Muscle of leg (tissue), 11 donors: ENCODE measurements around the gene IRF1. TPM values are rescaled to one million over a fixed set of nuclear protein-coding genes. Genes with fewer than 3 reads are reported as not detected.

Source experiments
- DNase-seq: peaks from one replicate; pipeline ENCODE4 v3.0.0; 2013
- H3K27ac ChIP-seq: one replicate; pipeline ENCODE4 v1.5.1; 2013; ENCODE audit warnings: mild to moderate bottlenecking, low read length, control low read depth
- H3K27me3 ChIP-seq: one replicate; pipeline ENCODE4 v1.6.1; 2013; ENCODE audit warnings: low read length; ENCODE audit not compliant: control insufficient read depth, insufficient read depth
- H3K36me3 ChIP-seq: one replicate; pipeline ENCODE4 v1.6.1; 2013; ENCODE audit warnings: low read length; ENCODE audit not compliant: control insufficient read depth, insufficient read depth
- H3K4me1 ChIP-seq: one replicate; pipeline ENCODE4 v1.6.1; 2013; ENCODE audit warnings: low read length; ENCODE audit not compliant: control insufficient read depth, insufficient read depth
- H3K4me3 ChIP-seq: one replicate; pipeline ENCODE4 v1.5.1; 2013; ENCODE audit warnings: low read length, control low read depth
- H3K9me3 ChIP-seq: replicated peaks from 2 replicates; pipeline ENCODE4 v1.6.1; 2013; ENCODE audit warnings: low read depth, low read length; ENCODE audit not compliant: control insufficient read depth
- WGBS: methylation state at CpG from one replicate; pipeline ENCODE4 v1.1.5; 2013; ENCODE audit warnings: missing lambda C conversion rate; ENCODE audit not compliant: insufficient coverage; 5-methylcytosine and 5-hydroxymethylcytosine counted together
- polyA plus RNA-seq, 8 donors: library from polyadenylated mRNA; unstranded; fragments of 120-200 nt; gene quantifications; one replicate each; pipeline versions ENCODE4 v1.2.1 to v1.2.3, GENCODE V29; 2013; ENCODE audit warnings: inconsistent platforms in 1 of 8, low replicate concordance in 1 of 8; ENCODE audit not compliant: insufficient read length in 8 of 8, insufficient read depth in 1 of 8
- total RNA-seq: library from RNA; stranded (reverse); fragments of 120-200 nt; gene quantifications from one replicate; pipeline ENCODE4 v1.2.4, GENCODE V29; 2013

The IRF1 gene
- total and polyA plus RNA-seq, 9 donors, result 3.7 to 12.8 (median 9.0) TPM

DNA sequence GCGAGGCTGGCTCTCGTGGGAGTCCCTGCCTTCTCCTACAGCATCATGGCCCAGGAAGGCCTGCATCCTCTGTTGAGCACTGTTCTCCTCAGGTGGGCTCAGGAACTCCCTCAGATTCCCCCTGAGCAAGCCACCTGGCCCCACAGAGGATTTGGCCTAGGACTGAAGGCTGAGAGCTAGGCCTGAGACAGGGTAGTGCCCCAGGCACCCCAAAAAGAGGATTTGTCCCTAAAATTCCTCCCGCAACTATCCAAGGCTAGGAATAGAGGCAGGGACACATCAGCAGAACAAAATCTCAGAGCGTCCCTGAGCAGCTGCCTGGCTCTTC is 11.0 kb upstream of the IRF1 start:
- Histone ChIP-seq H3K27ac (no peak overlapping the region), H3K36me3 (no peaks in the 10 kb centered on the region), H3K4me3 (no peak overlapping the region), H3K27me3 (no peaks in the 10 kb centered on the region), H3K4me1 (peaks cover 30% of the 10 kb centered on the region), H3K9me3 (no peaks in the 10 kb centered on the region)
- 92% methylated on average over 2 of the region's 4 CpGs for WGBS
- DNase-seq, result no peak

DNA sequence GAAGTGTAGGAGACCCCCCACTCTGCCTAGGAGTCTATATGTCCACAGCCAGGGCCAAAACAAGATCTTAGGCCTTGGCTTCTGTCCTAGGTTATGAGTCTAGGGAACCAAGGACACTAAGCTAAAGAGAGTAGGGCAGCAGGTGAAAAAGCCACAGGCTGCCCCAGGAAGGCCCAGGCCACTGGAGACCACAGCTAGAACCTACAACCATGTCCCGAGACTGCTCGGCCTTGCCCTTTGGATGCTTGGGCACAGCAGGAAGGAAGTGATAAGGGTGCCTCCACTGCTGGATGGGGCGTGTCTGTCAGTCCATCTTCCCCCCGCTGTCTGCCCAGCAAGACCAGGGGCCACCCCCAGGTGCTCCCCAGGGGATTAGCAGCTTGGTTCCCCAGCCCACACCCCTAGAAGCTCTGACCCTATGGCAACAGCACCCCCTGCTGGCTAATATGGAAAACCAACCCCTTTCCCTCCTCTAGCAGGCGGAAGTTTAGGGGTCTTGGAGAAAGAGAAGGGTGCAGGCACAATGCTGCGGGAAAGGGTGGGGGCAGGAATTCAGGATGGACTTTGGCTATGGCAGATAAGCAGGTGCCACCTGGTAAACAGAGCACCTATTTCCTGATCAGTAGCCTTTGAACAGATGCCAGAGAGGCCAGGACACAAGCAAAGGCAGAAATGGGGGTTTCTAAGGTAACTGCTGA is 10.5 kb upstream of the IRF1 start:
- no peaks in the 10 kb centered on the region for H3K36me3 ChIP-seq
- H3K4me1 ChIP-seq, result peaks cover 34% of the 10 kb centered on the region
- WGBS, result 49% methylated on average over 3 of the region's 6 CpGs
- no peaks in the 10 kb centered on the region for H3K27me3 ChIP-seq
- H3K27ac ChIP-seq, result no peak overlapping the region
- H3K9me3 ChIP-seq, result no peaks in the 10 kb centered on the region
- DNase-seq, result peak; percentile 69
- no peak overlapping the region for H3K4me3 ChIP-seq

DNA sequence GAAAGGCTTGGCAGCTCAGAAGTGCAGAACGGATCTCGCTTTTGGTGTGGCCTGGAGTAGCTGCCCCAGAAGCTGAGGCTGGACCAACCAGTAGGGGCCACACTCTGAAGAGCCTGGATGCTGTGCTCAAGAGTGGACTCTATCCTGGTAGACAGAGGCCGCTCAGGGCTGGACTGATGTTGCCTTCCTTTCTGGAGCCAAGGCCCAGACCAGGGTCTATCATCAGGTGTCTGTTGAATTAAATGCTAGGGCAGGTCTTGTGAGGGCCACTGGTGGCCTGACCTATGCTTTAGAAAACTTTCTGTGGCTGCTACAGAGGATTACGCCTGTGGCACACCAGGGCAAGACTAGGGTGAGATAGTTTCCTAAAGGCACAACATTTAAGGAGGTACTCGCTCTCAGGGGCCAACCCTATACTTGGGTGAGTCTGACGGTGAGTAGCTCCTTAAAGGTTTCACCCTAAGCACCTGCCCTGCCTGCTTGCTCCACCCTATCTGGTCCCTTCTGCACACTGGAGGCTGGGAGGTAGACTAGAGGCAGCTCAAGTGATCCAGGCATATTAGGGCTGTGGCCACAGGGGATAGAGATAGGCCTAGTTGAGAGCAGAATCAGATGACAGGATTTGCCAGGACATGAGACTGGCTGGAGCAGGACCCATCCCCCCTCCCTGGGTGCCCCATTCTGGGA is 9.8 kb upstream of the IRF1 start:
- Histone ChIP-seq H3K9me3 (no peaks in the 10 kb centered on the region), H3K4me3 (no peak overlapping the region), H3K27me3 (no peaks in the 10 kb centered on the region), H3K4me1 (peaks cover 36% of the 10 kb centered on the region), H3K27ac (no peak overlapping the region), H3K36me3 (no peaks in the 10 kb centered on the region)
- DNase-seq, result no peak
- 88% methylated on average over 4 of the region's 6 CpGs for WGBS

DNA sequence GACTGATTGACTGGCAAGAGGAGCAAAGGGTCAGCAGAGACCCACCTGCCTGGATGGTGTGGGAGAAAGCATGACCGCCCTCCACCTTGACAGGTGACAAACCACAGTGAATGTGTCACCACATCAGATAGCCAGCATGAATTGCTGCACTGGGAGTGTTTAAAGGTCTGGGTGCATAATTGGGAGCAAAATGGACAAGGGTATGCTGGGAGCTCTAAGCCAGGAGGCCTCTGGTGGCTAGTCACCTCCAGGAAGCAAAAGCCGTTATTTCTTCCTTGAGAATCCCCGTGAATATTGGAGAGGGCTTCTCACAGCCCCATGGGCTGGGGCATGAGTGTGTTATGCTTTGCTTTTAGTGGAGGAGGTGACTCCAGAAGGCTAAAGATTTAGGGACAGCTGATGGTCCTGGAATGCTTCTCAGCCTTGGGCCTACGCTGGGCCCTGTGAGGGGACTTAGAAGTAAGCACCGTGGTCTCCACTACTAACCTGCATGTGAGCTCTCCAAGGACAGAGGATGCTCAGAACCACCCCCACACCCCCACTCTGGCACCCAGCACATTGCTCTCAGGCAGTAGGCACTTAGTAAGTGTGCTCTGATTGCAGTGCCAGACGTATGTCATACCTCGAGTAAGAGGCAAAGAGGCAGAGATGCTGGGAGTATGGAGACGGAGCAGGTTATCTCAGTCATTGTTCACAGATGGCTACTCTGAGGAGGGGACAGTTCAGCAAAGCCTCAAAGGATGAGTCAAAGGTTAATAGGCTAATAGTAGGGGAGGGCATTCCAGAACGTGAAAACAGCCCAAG is 9.1 kb upstream of the IRF1 start:
- Histone ChIP-seq H3K4me3 (no peak overlapping the region), H3K27ac (no peak overlapping the region), H3K4me1 (peaks cover 41% of the 10 kb centered on the region), H3K9me3 (no peaks in the 10 kb centered on the region), H3K27me3 (no peaks in the 10 kb centered on the region), H3K36me3 (no peaks in the 10 kb centered on the region)
- no peak for DNase-seq
- 54% methylated on average over 7 of the region's 9 CpGs for WGBS

GRCh38 chr5:132498686-132499271 is 8.2 kb upstream of the IRF1 start:
- DNase-seq, result peak; percentile 4
- WGBS, result 86% methylated on average over 2 of the region's 4 CpGs
- Histone ChIP-seq H3K4me1 (peaks cover 46% of the 10 kb centered on the region), H3K4me3 (no peak overlapping the region), H3K9me3 (no peaks in the 10 kb centered on the region), H3K27me3 (no peaks in the 10 kb centered on the region), H3K27ac (no peak overlapping the region), H3K36me3 (no peaks in the 10 kb centered on the region)

DNA sequence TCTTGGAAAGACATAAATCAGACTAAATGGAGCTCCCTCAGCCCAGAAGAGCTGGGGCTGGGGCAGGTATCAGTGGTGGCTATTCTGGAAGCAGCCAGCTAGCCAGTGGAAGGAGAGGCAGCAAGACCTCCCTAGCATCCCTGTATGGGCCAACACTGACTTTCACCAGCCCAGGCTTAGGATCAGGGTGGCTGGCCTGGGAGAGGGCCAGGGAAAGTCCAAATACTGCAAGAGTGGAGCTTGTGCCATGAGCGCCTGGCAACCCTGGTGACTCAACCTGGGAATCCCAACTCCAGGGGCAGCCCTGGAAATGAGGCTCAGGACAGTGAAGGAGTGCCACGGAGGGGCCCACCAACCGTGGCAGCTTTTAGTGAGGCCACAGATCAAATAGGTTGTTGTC is 7.6 kb upstream of the IRF1 start:
- Histone ChIP-seq H3K9me3 (no peaks in the 10 kb centered on the region), H3K4me3 (no peak overlapping the region), H3K27ac (peak overlapping the region; percentile 98), H3K4me1 (peaks cover 46% of the 10 kb centered on the region), H3K36me3 (no peaks in the 10 kb centered on the region), H3K27me3 (no peaks in the 10 kb centered on the region)
- WGBS, result 100% methylated on average over 3 of the region's 3 CpGs
- peak; percentile 32 for DNase-seq

DNA sequence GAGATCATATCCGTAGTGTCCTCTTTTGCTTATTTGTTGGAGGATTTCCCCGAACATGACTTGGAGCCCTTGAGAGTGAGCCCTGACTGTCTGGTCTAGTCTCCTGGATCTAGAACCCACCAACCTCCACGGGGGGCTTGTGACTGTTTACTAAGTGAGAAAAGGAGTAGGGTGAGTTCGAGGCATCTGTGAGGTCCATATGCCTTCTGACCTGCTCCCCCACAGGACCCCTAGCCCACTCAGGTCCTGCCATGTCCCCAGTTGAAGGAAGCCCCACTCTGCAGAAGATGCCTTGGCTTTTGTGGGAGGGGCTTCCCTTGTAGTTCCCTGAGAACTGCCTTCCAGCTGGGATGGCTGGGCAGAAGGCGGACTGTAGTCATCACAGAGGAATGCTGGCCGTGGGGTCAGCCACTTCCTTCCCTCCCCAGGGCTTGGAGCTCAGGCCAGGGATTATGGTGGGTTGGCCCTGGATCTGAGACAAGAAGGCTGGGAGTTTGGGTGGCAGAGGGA is 7.0 kb upstream of the IRF1 start:
- DNase-seq, result peak; percentile 74
- peak overlapping the region; percentile 82 for H3K4me3 ChIP-seq
- H3K9me3 ChIP-seq, result no peaks in the 10 kb centered on the region
- no peaks in the 10 kb centered on the region for H3K36me3 ChIP-seq
- H3K27me3 ChIP-seq, result no peaks in the 10 kb centered on the region
- peaks cover 44% of the 10 kb centered on the region for H3K4me1 ChIP-seq
- WGBS, result no CpG with 5 or more reads among the region's 6 CpGs
- H3K27ac ChIP-seq, result peak overlapping the region; percentile 98

DNA sequence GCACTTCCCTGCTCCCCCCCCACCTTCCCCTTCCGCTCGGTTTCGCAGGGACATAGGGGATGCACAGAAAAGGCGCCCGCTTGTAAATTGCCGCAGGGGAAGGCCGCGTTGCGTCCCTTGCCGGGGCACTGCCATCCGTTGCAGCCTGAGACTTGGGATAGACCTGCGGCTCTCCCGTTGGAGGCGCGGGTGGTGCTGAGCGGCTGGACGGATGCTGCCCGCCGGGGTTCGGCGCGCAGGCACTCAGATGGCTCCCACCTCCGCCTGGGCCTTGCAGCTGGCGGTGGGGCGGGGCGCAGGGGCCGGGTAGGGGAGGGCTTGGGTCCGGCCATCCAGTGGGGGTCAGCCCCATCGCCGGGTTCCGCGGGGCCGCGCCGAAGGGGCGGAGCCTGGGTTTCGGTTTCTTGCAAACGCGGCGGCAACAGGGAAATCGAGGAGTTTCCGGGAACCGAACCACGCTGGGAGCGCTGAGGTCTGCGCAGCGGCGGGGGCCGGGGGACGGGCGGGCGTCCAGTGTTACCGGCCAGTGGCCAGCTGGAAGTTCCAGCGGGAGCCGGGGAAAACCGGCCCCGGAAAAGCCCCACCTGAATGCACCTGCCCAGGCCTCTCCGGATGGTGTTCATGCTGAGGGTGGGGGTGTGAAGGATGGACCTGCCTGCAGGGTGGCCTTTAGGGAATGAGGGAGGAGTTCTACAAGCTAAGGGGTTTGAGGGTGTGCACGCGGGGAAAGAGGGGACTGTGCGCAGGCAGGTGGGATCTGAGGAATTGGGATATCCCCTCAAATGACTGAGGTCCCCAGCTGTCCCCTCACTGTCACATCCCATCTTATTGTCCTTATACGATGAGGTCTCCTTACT is 6.3 kb upstream of the IRF1 start:
- Histone ChIP-seq H3K27me3 (no peaks in the 10 kb centered on the region), H3K4me3 (peak overlapping the region; percentile 82), H3K4me1 (peaks cover 41% of the 10 kb centered on the region), H3K27ac (peak overlapping the region; percentile 98), H3K9me3 (no peaks in the 10 kb centered on the region), H3K36me3 (no peaks in the 10 kb centered on the region)
- under 1% methylated on average over 58 of the region's 62 CpGs for WGBS
- peak; percentile 94 for DNase-seq

- Histone ChIP-seq H3K27me3 (no peaks in the 10 kb centered on the region), H3K27ac (peak overlapping the region; percentile 98), H3K9me3 (no peaks in the 10 kb centered on the region), H3K4me3 (peak overlapping the region; percentile 82), H3K36me3 (no peaks in the 10 kb centered on the region), H3K4me1 (peaks cover 47% of the 10 kb centered on the region)
- DNase-seq, result peak; percentile 94
- 0% methylated on average over 14 of the region's 18 CpGs for WGBS
These were observed 5.6 kb upstream of the IRF1 start for GRCh38 chr5:132496191-132496630.
